Measurements from ENCODE around the gene RAB26.
"Not testable (repeated sequence)": the region's sequence is repeated elsewhere in the genome, so short reads cannot be mapped to it uniquely, and the experiment has no call there.

DNA sequence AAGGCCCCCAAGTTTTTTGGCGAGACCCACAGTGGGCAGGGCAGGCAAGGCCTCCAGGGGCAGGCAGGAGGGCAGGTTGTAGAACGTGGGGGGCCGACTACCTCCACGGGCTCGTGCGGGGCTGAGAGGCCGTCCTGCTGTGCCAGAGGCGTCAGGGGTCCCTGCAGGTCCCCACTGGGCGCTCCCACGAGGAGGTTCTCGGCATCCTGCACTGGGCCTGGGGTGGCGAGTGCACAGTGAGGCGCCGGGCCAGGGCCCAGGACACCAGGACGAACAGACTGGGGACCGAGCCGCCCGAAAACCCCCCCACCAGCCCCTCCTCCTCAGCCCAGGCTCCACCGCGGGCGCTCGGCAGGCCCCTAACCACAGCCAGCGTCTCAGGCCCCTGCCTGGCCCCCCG is 32.0 kb upstream of the RAB26 start:
- TF ChIP-seq, protein P1, sequence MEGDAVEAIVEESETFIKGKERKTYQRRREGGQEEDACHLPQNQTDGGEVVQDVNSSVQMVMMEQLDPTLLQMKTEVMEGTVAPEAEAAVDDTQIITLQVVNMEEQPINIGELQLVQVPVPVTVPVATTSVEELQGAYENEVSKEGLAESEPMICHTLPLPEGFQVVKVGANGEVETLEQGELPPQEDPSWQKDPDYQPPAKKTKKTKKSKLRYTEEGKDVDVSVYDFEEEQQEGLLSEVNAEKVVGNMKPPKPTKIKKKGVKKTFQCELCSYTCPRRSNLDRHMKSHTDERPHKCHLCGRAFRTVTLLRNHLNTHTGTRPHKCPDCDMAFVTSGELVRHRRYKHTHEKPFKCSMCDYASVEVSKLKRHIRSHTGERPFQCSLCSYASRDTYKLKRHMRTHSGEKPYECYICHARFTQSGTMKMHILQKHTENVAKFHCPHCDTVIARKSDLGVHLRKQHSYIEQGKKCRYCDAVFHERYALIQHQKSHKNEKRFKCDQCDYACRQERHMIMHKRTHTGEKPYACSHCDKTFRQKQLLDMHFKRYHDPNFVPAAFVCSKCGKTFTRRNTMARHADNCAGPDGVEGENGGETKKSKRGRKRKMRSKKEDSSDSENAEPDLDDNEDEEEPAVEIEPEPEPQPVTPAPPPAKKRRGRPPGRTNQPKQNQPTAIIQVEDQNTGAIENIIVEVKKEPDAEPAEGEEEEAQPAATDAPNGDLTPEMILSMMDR (optimal IDR thresholded peaks at IDR 0.05 in 1 of 3, IDR thresholded peaks at IDR 0.05 in 1 of 3, conservative IDR thresholded peaks at IDR 0.05 in 1 of 3; ENCODE audit: extremely low read depth in 1 of 3, insufficient read depth in 2 of 3, low read length in 3 of 3): not testable (repeated sequence)
- TF ChIP-seq EZH2 (IDR thresholded peaks at IDR 0.05; ENCODE audit: low read length): not testable (repeated sequence)
